ENCODE results near the gene MORN1. TPM values are rescaled to one million over a fixed set of nuclear protein-coding genes. Genes with fewer than 3 reads are reported as not detected.

MORN1 gene
- total RNA-seq, 1 donor from 2014 or later, result 4.9 TPM

- intact Hi-C loops (cut with DNase I), result no loop called here
- no peak for ATAC-seq
- DNase-seq (ENCODE audit: missing footprints), result no peak
Measured at GRCh38 chr1:2408456-2408855, 17.1 kb upstream of the MORN1 start.

GRCh38 chr1:2407991-2408275, 16.6 kb upstream of the MORN1 start:
- no peak for DNase-seq (ENCODE audit: missing footprints)
- no peak for ATAC-seq
- intact Hi-C loops (cut with DNase I), result no loop called here

GRCh38 chr1:2407166-2407990, 16.0 kb upstream of the MORN1 start:
- intact Hi-C loops (cut with DNase I), result no loop called here
- ATAC-seq (no peak), DNase-seq (ENCODE audit: missing footprints) (no peak)

- intact Hi-C loops (cut with DNase I), result no loop called here
- no peak for ATAC-seq
- DNase-seq (ENCODE audit: missing footprints), result no peak
Measured at GRCh38 chr1:2406451-2407041, 15.2 kb upstream of the MORN1 start.

- intact Hi-C loops (cut with DNase I), result no loop called here
- ATAC-seq (no peak), DNase-seq (ENCODE audit: missing footprints) (no peak)
Measured at GRCh38 chr1:2405588-2406295, 14.4 kb upstream of the MORN1 start.

GRCh38 chr1:2404890-2405511, 13.6 kb upstream of the MORN1 start:
- intact Hi-C loops (cut with DNase I), result no loop called here
- no peak for ATAC-seq
- no peak for DNase-seq (ENCODE audit: missing footprints)

- ATAC-seq (no peak), DNase-seq (ENCODE audit: missing footprints) (no peak)
- intact Hi-C loops (cut with DNase I), result no loop called here
Measured at GRCh38 chr1:2404142-2404889, 13.0 kb upstream of the MORN1 start.

- DNase-seq (ENCODE audit: missing footprints) (no peak), ATAC-seq (no peak)
- intact Hi-C loops (cut with DNase I), result no loop called here
Measured at GRCh38 chr1:2403273-2403672, 11.9 kb upstream of the MORN1 start.

- no peak for ATAC-seq
- intact Hi-C loops (cut with DNase I), result no loop called here
- no peak for DNase-seq (ENCODE audit: missing footprints)
Measured at GRCh38 chr1:2402420-2402819, 11.1 kb upstream of the MORN1 start.

- intact Hi-C loops (cut with DNase I), result no loop called here
- no peak for DNase-seq (ENCODE audit: missing footprints)
- ATAC-seq, result no peak
Measured at GRCh38 chr1:2400950-2401649, 9.7 kb upstream of the MORN1 start.

GRCh38 chr1:2400576-2400909, 9.2 kb upstream of the MORN1 start:
- no peak for DNase-seq (ENCODE audit: missing footprints)
- no peak for ATAC-seq

GRCh38 chr1:2399890-2400575, 8.7 kb upstream of the MORN1 start:
- intact Hi-C loops (cut with DNase I), result no loop called here
- ATAC-seq (no peak), DNase-seq (ENCODE audit: missing footprints) (no peak)

More at GRCh38 chr1:2400576-2400909, 9.2 kb upstream of the MORN1 start:
- intact Hi-C loops (cut with DNase I), result no loop called here

- ATAC-seq, result no peak
- no peak for DNase-seq (ENCODE audit: missing footprints)
- intact Hi-C loops (cut with DNase I), result no loop called here
Measured at GRCh38 chr1:2398871-2399270, 7.5 kb upstream of the MORN1 start.

- DNase-seq (ENCODE audit: missing footprints) (no peak), ATAC-seq (no peak)
- intact Hi-C loops (cut with DNase I), result no loop called here
Measured at GRCh38 chr1:2397007-2397679, 5.8 kb upstream of the MORN1 start.

- DNase-seq (ENCODE audit: missing footprints) (no peak), ATAC-seq (no peak)
- intact Hi-C loops (cut with DNase I), result no loop called here
Measured at GRCh38 chr1:2396476-2396875, 5.1 kb upstream of the MORN1 start.

- DNase-seq (ENCODE audit: missing footprints) (no peak), ATAC-seq (no peak)
- intact Hi-C loops (cut with DNase I), result no loop called here
Measured at GRCh38 chr1:2396059-2396458, 4.7 kb upstream of the MORN1 start.

GRCh38 chr1:2395245-2395644, 3.9 kb upstream of the MORN1 start:
- ATAC-seq (no peak), DNase-seq (ENCODE audit: missing footprints) (no peak)
- intact Hi-C loops (cut with DNase I), result no loop called here

- ATAC-seq, result no peak
- intact Hi-C loops (cut with DNase I), result no loop called here
- no peak for DNase-seq (ENCODE audit: missing footprints)
Measured at GRCh38 chr1:2394761-2395160, 3.4 kb upstream of the MORN1 start.
